HCT116 (cell line): ENCODE measurements around the gene ACTL10. TPM values are rescaled to one million over a fixed set of nuclear protein-coding genes. Genes with fewer than 3 reads are reported as not detected.

ENCODE experiments used
- ATAC-seq: fragments of 200-7000 bp; cut with Tn5 transposase; 2 replicates; pipeline ENCODE4 v1.9.1; 2020; ENCODE audit warnings: mild to moderate bottlenecking, moderate library complexity
- BruUV-seq: library from RNA; stranded (reverse); fragments of 400-500 nt; replicated peaks from 2 replicates; lab custom pipeline; 2021; lab: Mats Ljungman, UMichigan
- CTCF ChIA-PET: fragments of 300-600 bp; sonication (Branson Sonifier 250); formaldehyde crosslinking; loops from one replicate; lab custom pipeline; 2021; ENCODE audit warnings: antibody characterized with exemption; lab: Charles Lee
- POLR2A ChIA-PET: fragments of 300-600, 350-600 bp; sonication (Branson Sonifier 250); formaldehyde crosslinking; loops from one replicate; lab custom pipeline; 2021; ENCODE audit warnings: antibody characterized with exemption; lab: Charles Lee
- RAD21 ChIA-PET, 2 experiments: fragments of 300-600 bp; sonication (Branson Sonifier 250); formaldehyde crosslinking; loops; one replicate each; lab custom pipeline; 2023; ENCODE audit warnings: low total read pairs in 2 of 2; ENCODE audit not compliant: uncharacterized antibody in 2 of 2, unreplicated experiment in 2 of 2, low non-redundant PET in 1 of 2; lab: Charles Lee
- DNase-seq: peaks from one replicate; pipeline ENCODE4 v3.0.0-alpha.2; 2010; ENCODE audit warnings: low read depth, low spot score
- H2AFZ ChIP-seq: fragments of 200-600 bp; shearing (Covaris generic), sonication (generic); 2 replicates; pipeline ENCODE4 v1.6.1; 2017; ENCODE audit warnings: low read depth, mixed run types, mixed read lengths, antibody characterized with exemption, low read length; ENCODE audit not compliant: poor library complexity, severe bottlenecking
- H3K27ac ChIP-seq: 2 replicates; pipeline ENCODE4 v1.5.1; 2012; ENCODE audit warnings: low read depth, low read length
- H3K27me3 ChIP-seq: fragments of 200-600 bp; sonication (generic); 2 replicates; pipeline ENCODE4 v1.6.1; 2016; ENCODE audit warnings: mixed run types, low read length, mixed read lengths; ENCODE audit not compliant: insufficient read depth
- H3K36me3 ChIP-seq, 2 experiments: fragments of 200-500 bp in 1 of 2; fragments of 200-600 bp in 1 of 2; sonication (Bioruptor generic) in 1 of 2; sonication (generic) in 1 of 2; 2 replicates each; pipeline versions ENCODE4 v1.5.1 to v1.6.1; 2014 to 2016; ENCODE audit warnings: low read length in 2 of 2, inconsistent platforms in 1 of 2, mixed read lengths in 1 of 2, mixed run types in 1 of 2; ENCODE audit not compliant: insufficient read depth in 2 of 2, control insufficient read depth in 1 of 2
- H3K4me1 ChIP-seq, 2 experiments: fragments of 200-600 bp in 1 of 2; sonication (generic) in 1 of 2; 2 replicates each; pipeline versions ENCODE4 v1.5.1 to v1.6.1; 2012 to 2017; ENCODE audit warnings: low read length in 2 of 2, inconsistent platforms in 1 of 2, mild to moderate bottlenecking in 1 of 2, mixed read lengths in 1 of 2, mixed run types in 1 of 2, moderate library complexity in 1 of 2; ENCODE audit not compliant: insufficient read depth in 2 of 2, control insufficient read depth in 1 of 2
- H3K4me2 ChIP-seq: fragments of 200-600 bp; sonication (generic); 2 replicates; pipeline ENCODE4 v1.6.1; 2017; ENCODE audit warnings: mixed run types, low read length, mixed read lengths
- H3K4me3 ChIP-seq, 2 experiments: fragments of 200-600 bp in 1 of 2; sonication (generic) in 1 of 2; replicated peaks in 1 of 2; 2 replicates each; pipeline ENCODE4 v1.5.1; 2011 to 2016; ENCODE audit warnings: low read length in 2 of 2, control low read depth in 1 of 2, low read depth in 1 of 2, mild to moderate bottlenecking in 1 of 2, mixed read lengths in 1 of 2, mixed run types in 1 of 2
- H3K79me2 ChIP-seq: fragments of 200-600 bp; sonication (generic); 2 replicates; pipeline ENCODE4 v1.6.1; 2017; ENCODE audit warnings: mild to moderate bottlenecking, mixed run types, low read length, moderate library complexity, mixed read lengths; ENCODE audit not compliant: insufficient read depth
- H3K9ac ChIP-seq: fragments of 200-600 bp; sonication (generic); 2 replicates; pipeline ENCODE4 v1.6.1; 2016; ENCODE audit warnings: low read length, mixed read lengths
- H3K9me2 ChIP-seq: fragments of 200-600 bp; sonication (generic), shearing (Covaris generic); 2 replicates; pipeline ENCODE4 v1.6.1; 2017; ENCODE audit warnings: mixed run types, mild to moderate bottlenecking, moderate library complexity; ENCODE audit not compliant: insufficient read depth
- H3K9me3 ChIP-seq, 2 experiments: fragments of 200-500 bp in 1 of 2; fragments of 200-600 bp in 1 of 2; sonication (Bioruptor generic) in 1 of 2; sonication (generic) in 1 of 2; 2 replicates each; pipeline ENCODE4 v1.6.1; 2014 to 2017; ENCODE audit warnings: low read length in 2 of 2, mixed read lengths in 2 of 2, inconsistent platforms in 1 of 2, low read depth in 1 of 2, mild to moderate bottlenecking in 1 of 2, mixed run types in 1 of 2, moderate library complexity in 1 of 2; ENCODE audit not compliant: control insufficient read depth in 1 of 2, insufficient read depth in 1 of 2
- H4K20me1 ChIP-seq: fragments of 200-600 bp; sonication (generic), shearing (Covaris generic); 2 replicates; pipeline ENCODE4 v1.6.1; 2017; ENCODE audit warnings: mixed run types, mild to moderate bottlenecking, moderate library complexity; ENCODE audit not compliant: insufficient read depth
- ATF3 ChIP-seq: IDR thresholded peaks from 2 replicates; pipeline ENCODE4 v1.6.1; 2012
- CEBPB ChIP-seq: IDR thresholded peaks from 2 replicates; pipeline ENCODE4 v1.6.1; 2012; ENCODE audit warnings: low read depth
- EGR1 ChIP-seq: IDR thresholded peaks from 2 replicates; pipeline ENCODE4 v1.6.1; 2012; ENCODE audit warnings: low read depth
- EZH2 ChIP-seq: fragments of 200-600 bp; sonication (generic); IDR thresholded peaks from 2 replicates; pipeline ENCODE4 v1.6.1; 2017; ENCODE audit warnings: antibody characterized with exemption, mixed run types
- EZH2phosphoT487 ChIP-seq: fragments of 200-600 bp; IDR thresholded peaks from 2 replicates; pipeline ENCODE4 v1.6.1; 2018; ENCODE audit warnings: antibody characterized with exemption, borderline replicate concordance
- FOSL1 ChIP-seq: IDR thresholded peaks from 2 replicates; pipeline ENCODE4 v1.6.1; 2012; ENCODE audit warnings: low read depth
- JUND ChIP-seq: IDR thresholded peaks from 2 replicates; pipeline ENCODE4 v1.6.1; 2012
- POLR2A ChIP-seq: IDR thresholded peaks from 2 replicates; pipeline ENCODE4 v1.7.0; 2011; ENCODE audit warnings: borderline replicate concordance; ENCODE audit not compliant: insufficient read depth, insufficient read length; ENCODE audit errors: extremely low read depth
- RAD21 ChIP-seq: IDR thresholded peaks from 2 replicates; pipeline ENCODE4 v1.6.1; 2012; ENCODE audit warnings: low read depth, mild to moderate bottlenecking
- REST ChIP-seq: IDR thresholded peaks from 2 replicates; pipeline ENCODE4 v1.6.1; 2012; ENCODE audit warnings: low read depth
- SIN3A ChIP-seq: IDR thresholded peaks from 2 replicates; pipeline ENCODE4 v1.6.1; 2012; ENCODE audit warnings: low read depth
- SP1 ChIP-seq: IDR thresholded peaks from 2 replicates; pipeline ENCODE4 v1.6.1; 2012; ENCODE audit warnings: low read depth
- YY1 ChIP-seq: IDR thresholded peaks from 2 replicates; pipeline ENCODE4 v1.6.1; 2011; ENCODE audit warnings: low read length, low read depth, moderate library complexity, mild to moderate bottlenecking; ENCODE audit not compliant: insufficient replicate concordance; ENCODE audit errors: extremely low read depth
- ZNF274 ChIP-seq: fragments of 200-500 bp; sonication (Bioruptor generic); IDR thresholded peaks from 2 replicates; pipeline ENCODE4 v1.6.1; 2014; ENCODE audit warnings: mild to moderate bottlenecking, low read depth, low read length, inconsistent platforms
- intact Hi-C: fragments of 100-400 bp; cut with micrococcal nuclease; formaldehyde crosslinking; loops from 2 replicates; pipeline ENCODE4 v1.10.0; 2022
- total RNA-seq: library from RNA; stranded (reverse); gene quantifications from one replicate; pipeline ENCODE4 v1.2.1, GENCODE V29; 2021; ENCODE audit not compliant: unreplicated experiment
- TF ChIP-seq, protein P1 (sequence below): IDR thresholded peaks from 2 replicates; pipeline ENCODE4 v1.6.1; 2012
- TF ChIP-seq, protein P2 (sequence below): IDR thresholded peaks from 2 replicates; pipeline ENCODE4 v1.6.1; 2011; ENCODE audit warnings: mild to moderate bottlenecking, low read length, moderate library complexity; ENCODE audit not compliant: insufficient replicate concordance; ENCODE audit errors: extremely low read depth

Gene ACTL10
- total RNA-seq, 1 experiment from 2014 or later, result 0.22 TPM

GRCh38 chr20:33669873-33670640 is 3.3 kb downstream of the ACTL10 start (continued):
- TF ChIP-seq CEBPB (no peak), REST (no peak), FOSL1 (no peak)
- TF ChIP-seq, all 23 proteins: peak for 0

DNA sequence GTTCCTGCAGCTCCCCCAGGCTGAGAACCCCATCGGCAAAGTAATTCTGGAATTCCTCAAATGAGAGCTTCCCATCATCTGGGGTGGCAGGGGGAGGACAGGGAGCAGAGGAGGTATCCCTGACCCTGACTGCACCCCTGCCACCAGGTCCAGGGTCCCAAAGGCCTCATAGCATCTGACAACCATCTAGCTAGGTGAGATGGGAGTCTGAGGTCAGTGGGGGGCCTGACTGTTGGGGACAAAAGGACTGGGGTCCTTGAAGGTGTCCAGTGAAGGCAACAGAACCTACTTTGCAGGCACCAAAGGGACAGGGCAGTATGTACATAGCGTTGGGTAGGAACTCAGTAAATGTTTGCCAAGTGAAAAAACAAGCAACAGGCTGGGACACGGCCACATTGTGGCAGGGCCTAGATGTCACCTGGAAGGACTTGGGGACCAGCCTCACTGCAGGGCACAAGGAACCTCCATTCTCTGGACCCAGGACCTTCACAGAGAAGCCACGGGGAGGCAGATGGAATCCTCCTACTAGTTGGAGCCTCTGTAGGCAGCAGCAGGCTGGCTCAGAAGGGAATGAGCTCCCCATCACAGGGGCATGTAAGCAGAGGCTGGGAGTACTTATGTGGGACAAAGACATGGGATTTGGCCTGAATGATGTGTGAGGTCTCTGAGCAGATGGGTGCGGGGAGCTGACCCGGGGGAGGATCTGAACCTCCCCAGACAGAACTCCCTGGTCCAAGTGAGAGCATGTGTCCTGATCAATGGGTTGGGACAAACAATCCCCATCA is 4.2 kb downstream of the ACTL10 start:
- Histone ChIP-seq H3K4me1 (peaks cover 15 to 24% of the 10 kb centered on the region in 2 experiments), H2AFZ (no peak overlapping the region), H3K4me2 (no peak overlapping the region), H3K79me2 (peaks cover 26% of the 10 kb centered on the region; the same call in 1 of the 2 replicates), H4K20me1 (no peaks in the 10 kb centered on the region), H3K36me3 (peaks cover 10 to 23% of the 10 kb centered on the region in 2 experiments; a peak in 3 of 4 replicates), H3K9ac (no peak overlapping the region), H3K27ac (no peak overlapping the region), H3K27me3 (no peaks in the 10 kb centered on the region), H3K4me3 (no peak overlapping the region), H3K9me3 (no peaks in the 10 kb centered on the region), H3K9me2 (no peaks in the 10 kb centered on the region)
- ChIA-PET RAD21 (no interaction called here), POLR2A (no interaction called here), CTCF (interaction anchor here (0.6 kb wide), 1 partner anchor 18 kb away, joined by 3 read pairs; no protein-coding TSS in a partner anchor)
- no TSS peak for BruUV-seq
- intact Hi-C loops, result no loop called here
- DNase-seq (no peak), ATAC-seq (no peak)
- TF ChIP-seq CEBPB, result no peak
- no peak for TF ChIP-seq FOSL1
- TF ChIP-seq EGR1, result no peak
- TF ChIP-seq POLR2A, result no peak
- TF ChIP-seq, protein P1, sequence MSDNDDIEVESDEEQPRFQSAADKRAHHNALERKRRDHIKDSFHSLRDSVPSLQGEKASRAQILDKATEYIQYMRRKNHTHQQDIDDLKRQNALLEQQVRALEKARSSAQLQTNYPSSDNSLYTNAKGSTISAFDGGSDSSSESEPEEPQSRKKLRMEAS, result no peak
- no peak for TF ChIP-seq EZH2
- TF ChIP-seq SIN3A, result no peak
- TF ChIP-seq ZNF274, result no peak
- TF ChIP-seq, protein P2, sequence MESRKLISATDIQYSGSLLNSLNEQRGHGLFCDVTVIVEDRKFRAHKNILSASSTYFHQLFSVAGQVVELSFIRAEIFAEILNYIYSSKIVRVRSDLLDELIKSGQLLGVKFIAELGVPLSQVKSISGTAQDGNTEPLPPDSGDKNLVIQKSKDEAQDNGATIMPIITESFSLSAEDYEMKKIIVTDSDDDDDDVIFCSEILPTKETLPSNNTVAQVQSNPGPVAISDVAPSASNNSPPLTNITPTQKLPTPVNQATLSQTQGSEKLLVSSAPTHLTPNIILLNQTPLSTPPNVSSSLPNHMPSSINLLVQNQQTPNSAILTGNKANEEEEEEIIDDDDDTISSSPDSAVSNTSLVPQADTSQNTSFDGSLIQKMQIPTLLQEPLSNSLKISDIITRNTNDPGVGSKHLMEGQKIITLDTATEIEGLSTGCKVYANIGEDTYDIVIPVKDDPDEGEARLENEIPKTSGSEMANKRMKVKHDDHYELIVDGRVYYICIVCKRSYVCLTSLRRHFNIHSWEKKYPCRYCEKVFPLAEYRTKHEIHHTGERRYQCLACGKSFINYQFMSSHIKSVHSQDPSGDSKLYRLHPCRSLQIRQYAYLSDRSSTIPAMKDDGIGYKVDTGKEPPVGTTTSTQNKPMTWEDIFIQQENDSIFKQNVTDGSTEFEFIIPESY, result no peak
- no peak for TF ChIP-seq JUND
- TF ChIP-seq SP1, result no peak
- TF ChIP-seq ATF3, result no peak
- TF ChIP-seq EZH2phosphoT487, result no peak
- no peak for TF ChIP-seq RAD21
- TF ChIP-seq YY1, result no peak
